Osteoblast (primary cell): ENCODE results near the gene FAM114A1. TPM values are rescaled to one million over a fixed set of nuclear protein-coding genes. Genes with fewer than 3 reads are reported as not detected.

Experiments used
- DNase-seq: peaks from one replicate; pipeline ENCODE4 v3.0.0; 2011; ENCODE audit warnings: low spot score, mixed read lengths; ENCODE audit not compliant: insufficient read length; ENCODE audit errors: missing footprints
- H2AFZ ChIP-seq: 2 replicates; pipeline ENCODE4 v1.6.0; 2011; ENCODE audit warnings: mild to moderate bottlenecking, low read length
- H3K27ac ChIP-seq: 2 replicates; pipeline ENCODE4 v1.5.1; 2011; ENCODE audit warnings: mild to moderate bottlenecking, low read depth, low read length, moderate library complexity
- H3K27me3 ChIP-seq: 2 replicates; pipeline ENCODE4 v1.6.0; 2012; ENCODE audit warnings: mild to moderate bottlenecking, control low read depth, inconsistent platforms, low read length, moderate library complexity; ENCODE audit not compliant: insufficient read depth
- H3K36me3 ChIP-seq: 2 replicates; pipeline ENCODE4 v1.5.1; 2011; ENCODE audit warnings: mild to moderate bottlenecking, low read length, control low read depth, moderate library complexity; ENCODE audit not compliant: insufficient read depth
- H3K4me1 ChIP-seq: 2 replicates; pipeline ENCODE4 v1.5.1; 2011; ENCODE audit warnings: mild to moderate bottlenecking, low read length, control low read depth, moderate library complexity; ENCODE audit not compliant: insufficient read depth
- H3K4me2 ChIP-seq: 2 replicates; pipeline ENCODE4 v1.6.0; 2011; ENCODE audit warnings: mild to moderate bottlenecking, low read length; ENCODE audit not compliant: insufficient read depth
- H3K4me3 ChIP-seq: fragments of 200-600 bp; sonication (generic); 3 replicates; pipeline ENCODE4 v1.5.1; 2012; ENCODE audit warnings: mild to moderate bottlenecking, low read length, inconsistent platforms; ENCODE audit not compliant: insufficient read depth
- H3K79me2 ChIP-seq: 2 replicates; pipeline ENCODE4 v1.6.0; 2012; ENCODE audit warnings: mild to moderate bottlenecking, low read length, control low read depth, inconsistent platforms; ENCODE audit not compliant: insufficient read depth
- H3K9me3 ChIP-seq: 2 replicates; pipeline ENCODE4 v1.5.1; 2011; ENCODE audit warnings: low read depth, low read length, control low read depth
- H4K20me1 ChIP-seq: 2 replicates; pipeline ENCODE4 v1.6.0; 2012; ENCODE audit warnings: mild to moderate bottlenecking, low read length, control low read depth; ENCODE audit not compliant: insufficient read depth
- CTCF ChIP-seq: IDR thresholded peaks from 2 replicates; pipeline ENCODE4 v1.5.1; 2011; ENCODE audit warnings: mild to moderate bottlenecking, low read depth, low read length, moderate library complexity; ENCODE audit errors: extremely low read depth
- total RNA-seq: library from RNA; depleted of rRNA; stranded (reverse); fragments of >200 nt; gene quantifications from 2 replicates; pipeline ENCODE4 v1.2.3, GENCODE V29; 2012

Gene FAM114A1
- total RNA-seq, 1 donor = 392 TPM

GRCh38 chr4:38923746-38924145, 56.1 kb downstream of the FAM114A1 start:
- no peak overlapping the region for H3K4me3 ChIP-seq
- no peak for DNase-seq
- H3K79me2 ChIP-seq = no peaks in the 10 kb centered on the region
- H3K36me3 ChIP-seq = peaks cover 87% of the 10 kb centered on the region
- no peaks in the 10 kb centered on the region for H3K9me3 ChIP-seq
- no peak overlapping the region for H3K27ac ChIP-seq
- no peaks in the 10 kb centered on the region for H4K20me1 ChIP-seq
- no peak overlapping the region for H3K4me2 ChIP-seq
- H2AFZ ChIP-seq = no peak overlapping the region
- no peak for TF ChIP-seq CTCF
- no peaks in the 10 kb centered on the region for H3K27me3 ChIP-seq
- no peaks in the 10 kb centered on the region for H3K4me1 ChIP-seq

GRCh38 chr4:38924353-38924752, 56.7 kb downstream of the FAM114A1 start:
- no peaks in the 10 kb centered on the region for H4K20me1 ChIP-seq
- no peak overlapping the region for H2AFZ ChIP-seq
- no peaks in the 10 kb centered on the region for H3K4me1 ChIP-seq
- no peak overlapping the region for H3K4me2 ChIP-seq
- H3K36me3 ChIP-seq = peaks cover 87% of the 10 kb centered on the region
- H3K4me3 ChIP-seq = no peak overlapping the region
- DNase-seq = no peak
- no peaks in the 10 kb centered on the region for H3K9me3 ChIP-seq
- TF ChIP-seq CTCF = no peak
- no peaks in the 10 kb centered on the region for H3K79me2 ChIP-seq
- H3K27me3 ChIP-seq = no peaks in the 10 kb centered on the region
- H3K27ac ChIP-seq = no peak overlapping the region

- H3K27ac ChIP-seq = no peak overlapping the region
- H3K9me3 ChIP-seq = no peaks in the 10 kb centered on the region
- H3K4me2 ChIP-seq = no peak overlapping the region
- no peak for TF ChIP-seq CTCF
- no peaks in the 10 kb centered on the region for H3K4me1 ChIP-seq
- H4K20me1 ChIP-seq = no peaks in the 10 kb centered on the region
- DNase-seq = no peak
- H2AFZ ChIP-seq = no peak overlapping the region
- H3K36me3 ChIP-seq = peaks cover 89% of the 10 kb centered on the region
- H3K27me3 ChIP-seq = no peaks in the 10 kb centered on the region
- H3K4me3 ChIP-seq = no peak overlapping the region
- H3K79me2 ChIP-seq = no peaks in the 10 kb centered on the region
These were observed 58.1 kb downstream of the FAM114A1 start for GRCh38 chr4:38925492-38926413.

- DNase-seq = no peak
- Histone ChIP-seq H3K4me1 (no peaks in the 10 kb centered on the region), H3K9me3 (no peaks in the 10 kb centered on the region), H2AFZ (no peak overlapping the region), H3K27me3 (no peaks in the 10 kb centered on the region), H3K4me3 (no peak overlapping the region), H3K36me3 (peaks cover 93% of the 10 kb centered on the region), H3K27ac (no peak overlapping the region), H4K20me1 (no peaks in the 10 kb centered on the region), H3K79me2 (no peaks in the 10 kb centered on the region), H3K4me2 (no peak overlapping the region)
- no peak for TF ChIP-seq CTCF
These were observed 59.3 kb downstream of the FAM114A1 start for GRCh38 chr4:38926896-38927295.
